Dendritic cell treated with granulocyte-macrophage colony-stimulating factor and Interleukin-4, amounts not matched to agents 40 ng/mL and 50 ng/mL, for 4 days (primary cell): ENCODE results near the gene NOS1AP.
"Not testable (repeated sequence)": the region's sequence is repeated elsewhere in the genome, so short reads cannot be mapped to it uniquely, and the experiment has no call there.

ENCODE experiments used
- H3K27ac Mint-ChIP-seq: one replicate; pipeline ENCODE4 v1.8.0; 2022; ENCODE audit warnings: mild to moderate bottlenecking, mixed read lengths
- H3K27me3 Mint-ChIP-seq: one replicate; pipeline ENCODE4 v1.8.0; 2022; ENCODE audit warnings: mild to moderate bottlenecking, mixed read lengths
- H3K36me3 Mint-ChIP-seq: one replicate; pipeline ENCODE4 v1.8.0; 2022; ENCODE audit warnings: low read depth, mixed read lengths
- H3K4me1 Mint-ChIP-seq: one replicate; pipeline ENCODE4 v1.8.0; 2022; ENCODE audit warnings: low read depth, mixed read lengths
- H3K4me3 Mint-ChIP-seq: one replicate; pipeline ENCODE4 v1.8.0; 2022; ENCODE audit warnings: mild to moderate bottlenecking, moderate library complexity, mixed read lengths
- H3K9me3 Mint-ChIP-seq: one replicate; pipeline ENCODE4 v1.8.0; 2022; ENCODE audit warnings: mixed read lengths
- intact Hi-C: fragments of 100-400 bp; cut with micrococcal nuclease; formaldehyde crosslinking; loops from one replicate; pipeline ENCODE4 v1.15.0; 2022

The NOS1AP gene

GRCh38 chr1:162067466-162067865 lies 2.0 kb upstream of the NOS1AP start:
- Mint-ChIP-seq H3K27ac (no peak overlapping the region), H3K27me3 (peaks cover 51% of the 10 kb centered on the region), H3K4me3 (no peak overlapping the region), H3K36me3 (no peaks in the 10 kb centered on the region), H3K4me1 (peaks cover 13% of the 10 kb centered on the region), H3K9me3 (no peaks in the 10 kb centered on the region)
- intact Hi-C loops = no loop called here

- intact Hi-C loops = no loop called here
Observed at GRCh38 chr1:162068301-162068700, 1.2 kb upstream of the NOS1AP start.

DNA sequence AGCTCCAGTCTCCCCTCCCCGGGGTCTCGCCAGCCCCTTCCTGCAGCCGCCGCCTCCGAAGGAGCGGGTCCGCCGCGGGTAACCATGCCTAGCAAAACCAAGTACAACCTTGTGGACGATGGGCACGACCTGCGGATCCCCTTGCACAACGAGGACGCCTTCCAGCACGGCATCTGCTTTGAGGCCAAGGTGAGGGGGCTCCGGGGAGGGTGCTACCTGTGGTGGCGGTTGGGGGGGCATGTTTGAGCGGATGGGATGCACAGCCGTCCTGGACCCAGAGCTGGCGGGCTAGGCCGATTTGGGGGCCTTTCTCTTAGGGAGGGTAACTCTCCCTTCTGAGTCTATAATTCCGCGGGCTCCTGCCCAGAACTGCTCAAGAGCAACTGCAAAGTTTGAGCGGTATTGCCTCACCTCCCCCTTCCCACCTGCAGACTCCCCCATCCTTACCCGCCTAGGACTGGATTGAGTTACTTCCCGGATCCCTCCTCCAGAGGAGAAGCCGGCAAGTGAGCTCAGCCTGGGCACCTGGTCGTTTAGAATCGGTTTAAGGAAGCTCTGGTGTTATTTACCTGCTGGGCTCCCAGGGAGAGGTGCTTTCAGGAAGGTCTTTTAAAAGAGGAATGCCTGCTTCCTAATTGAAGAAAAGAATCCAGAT lies 730 bp downstream of the NOS1AP start:
- intact Hi-C loops = no loop called here
- Mint-ChIP-seq H3K4me3 (peak overlapping the region; percentile 80), H3K27ac (no peak overlapping the region), H3K4me1 (peaks cover 10% of the 10 kb centered on the region), H3K36me3 (no peaks in the 10 kb centered on the region), H3K9me3 (no peaks in the 10 kb centered on the region), H3K27me3 (peaks cover 55% of the 10 kb centered on the region)

More at GRCh38 chr1:162068301-162068700, 1.2 kb upstream of the NOS1AP start:
- no peak overlapping the region for H3K27ac Mint-ChIP-seq
- H3K4me1 Mint-ChIP-seq = peaks cover 13% of the 10 kb centered on the region
- H3K4me3 Mint-ChIP-seq = no peak overlapping the region
- H3K27me3 Mint-ChIP-seq = peaks cover 54% of the 10 kb centered on the region
- H3K36me3 Mint-ChIP-seq = no peaks in the 10 kb centered on the region
- H3K9me3 Mint-ChIP-seq = no peaks in the 10 kb centered on the region

- H3K27ac Mint-ChIP-seq = no peak overlapping the region
- peaks cover 55% of the 10 kb centered on the region for H3K27me3 Mint-ChIP-seq
- no peaks in the 10 kb centered on the region for H3K36me3 Mint-ChIP-seq
- intact Hi-C loops = no loop called here
- H3K4me1 Mint-ChIP-seq = peaks cover 7% of the 10 kb centered on the region
- no peak overlapping the region for H3K4me3 Mint-ChIP-seq
- H3K9me3 Mint-ChIP-seq = no peaks in the 10 kb centered on the region
Observed at GRCh38 chr1:162070825-162071224, 1.3 kb downstream of the NOS1AP start.

DNA sequence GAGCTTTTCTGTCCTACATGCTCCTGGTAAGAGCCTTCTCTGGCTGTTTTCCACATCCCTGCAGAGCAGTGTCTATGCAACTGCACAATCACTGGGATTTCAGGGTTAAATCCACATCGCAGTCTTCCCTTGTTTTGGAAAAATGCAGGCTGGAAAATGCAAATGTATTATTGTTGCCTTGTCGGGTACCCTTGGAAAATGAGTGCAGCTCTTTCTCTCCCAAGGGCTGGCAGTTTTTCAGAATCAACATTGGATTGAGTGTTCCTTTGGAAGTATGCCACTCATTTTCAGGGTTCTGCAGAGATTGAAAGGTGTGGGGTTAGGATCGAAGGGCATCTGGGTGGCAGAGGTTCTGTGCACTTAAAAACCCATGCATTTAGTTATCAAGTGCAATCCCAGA lies 3.2 kb downstream of the NOS1AP start:
- H3K4me3 Mint-ChIP-seq = no peak overlapping the region
- no peak overlapping the region for H3K27ac Mint-ChIP-seq
- no peaks in the 10 kb centered on the region for H3K36me3 Mint-ChIP-seq
- intact Hi-C loops = no loop called here
- H3K27me3 Mint-ChIP-seq = peaks cover 51% of the 10 kb centered on the region
- no peaks in the 10 kb centered on the region for H3K9me3 Mint-ChIP-seq
- H3K4me1 Mint-ChIP-seq = peaks cover 7% of the 10 kb centered on the region

DNA sequence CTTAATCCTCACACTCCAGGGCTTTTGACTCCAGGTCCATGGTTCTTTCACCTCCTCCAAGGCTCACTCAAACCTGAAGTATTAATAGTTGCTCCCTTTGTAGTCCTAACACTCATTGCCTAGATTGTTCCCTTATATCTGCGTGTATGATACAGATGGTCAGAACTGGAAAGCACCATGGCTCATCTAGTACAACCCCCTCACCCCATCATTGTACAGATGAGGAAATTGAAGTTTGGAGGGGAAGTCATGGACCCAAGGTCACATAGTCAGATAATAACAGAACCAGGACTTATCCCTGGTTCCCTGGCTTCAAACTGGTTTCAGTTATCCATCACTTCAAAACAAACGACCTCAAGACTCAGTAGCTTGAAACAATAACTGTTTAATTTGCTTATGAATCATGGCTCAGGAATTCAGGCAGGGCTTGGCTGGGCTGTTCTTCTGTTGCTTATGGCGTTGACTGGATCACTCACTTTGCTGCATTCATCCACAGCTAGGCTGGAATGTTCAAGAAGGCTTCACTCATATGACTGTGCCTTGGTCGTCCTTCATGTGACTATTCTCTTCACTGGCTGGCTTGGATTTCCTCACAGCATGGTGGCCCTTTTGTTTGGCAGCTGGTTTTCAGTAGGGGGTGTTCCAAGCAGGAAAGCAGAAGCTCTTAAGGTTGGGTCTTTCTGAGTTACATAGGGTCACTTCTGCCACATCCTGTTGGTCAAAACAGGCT lies 5.0 kb downstream of the NOS1AP start:
- Mint-ChIP-seq H3K27me3 (peaks cover 45% of the 10 kb centered on the region), H3K36me3 (no peaks in the 10 kb centered on the region), H3K4me1 (peaks cover 7% of the 10 kb centered on the region), H3K27ac (no peak overlapping the region), H3K9me3 (no peaks in the 10 kb centered on the region), H3K4me3 (no peak overlapping the region)
- intact Hi-C loops = no loop called here

- intact Hi-C loops = no loop called here
- Mint-ChIP-seq H3K27ac (no peak overlapping the region), H3K9me3 (no peaks in the 10 kb centered on the region), H3K4me1 (no peaks in the 10 kb centered on the region), H3K4me3 (no peak overlapping the region), H3K36me3 (no peaks in the 10 kb centered on the region), H3K27me3 (peaks cover 33% of the 10 kb centered on the region)
Observed at GRCh38 chr1:162075862-162076261, 6.4 kb downstream of the NOS1AP start.

DNA sequence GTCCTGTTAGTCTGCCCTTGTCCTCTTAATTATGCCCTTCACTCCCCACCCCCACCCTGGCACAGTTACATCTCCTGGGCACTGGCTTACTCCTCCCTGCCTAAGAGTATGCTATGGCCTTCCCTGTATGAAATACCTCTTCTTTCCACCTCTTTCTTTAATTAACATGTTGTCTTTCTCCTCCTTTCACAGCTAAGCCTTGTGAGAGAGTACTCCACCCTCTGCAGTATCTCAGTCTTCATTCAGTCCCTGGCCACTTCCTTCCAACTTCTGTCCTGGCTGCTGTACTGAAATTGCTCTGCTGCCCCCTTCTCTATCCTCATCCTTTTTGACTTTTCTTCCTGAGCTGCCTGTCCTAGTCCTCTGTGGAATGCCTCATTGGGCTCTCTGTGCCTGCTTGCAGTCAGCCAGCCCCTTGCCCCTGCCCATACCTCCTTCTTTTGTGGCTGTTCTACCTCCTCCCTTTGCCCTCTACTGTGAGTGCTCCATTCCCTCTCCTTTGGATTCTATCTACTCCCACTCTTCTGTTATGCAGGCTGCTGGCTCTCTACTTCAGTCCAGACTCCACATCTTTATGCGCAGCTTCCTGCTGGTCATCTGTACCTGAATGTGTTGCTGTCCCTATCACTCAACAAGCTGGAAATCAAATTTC lies 8.3 kb downstream of the NOS1AP start:
- H3K9me3 Mint-ChIP-seq = no peaks in the 10 kb centered on the region
- no peak overlapping the region for H3K27ac Mint-ChIP-seq
- no peaks in the 10 kb centered on the region for H3K36me3 Mint-ChIP-seq
- H3K4me1 Mint-ChIP-seq = no peaks in the 10 kb centered on the region
- intact Hi-C loops = no loop called here
- H3K4me3 Mint-ChIP-seq = no peak overlapping the region
- H3K27me3 Mint-ChIP-seq = peaks cover 15% of the 10 kb centered on the region

GRCh38 chr1:162079030-162079429 lies 9.5 kb downstream of the NOS1AP start:
- intact Hi-C loops = no loop called here
- Mint-ChIP-seq H3K4me1 (no peaks in the 10 kb centered on the region), H3K36me3 (no peaks in the 10 kb centered on the region), H3K9me3 (no peaks in the 10 kb centered on the region), H3K27me3 (peaks cover 8% of the 10 kb centered on the region), H3K4me3 (no peak overlapping the region), H3K27ac (no peak overlapping the region)

DNA sequence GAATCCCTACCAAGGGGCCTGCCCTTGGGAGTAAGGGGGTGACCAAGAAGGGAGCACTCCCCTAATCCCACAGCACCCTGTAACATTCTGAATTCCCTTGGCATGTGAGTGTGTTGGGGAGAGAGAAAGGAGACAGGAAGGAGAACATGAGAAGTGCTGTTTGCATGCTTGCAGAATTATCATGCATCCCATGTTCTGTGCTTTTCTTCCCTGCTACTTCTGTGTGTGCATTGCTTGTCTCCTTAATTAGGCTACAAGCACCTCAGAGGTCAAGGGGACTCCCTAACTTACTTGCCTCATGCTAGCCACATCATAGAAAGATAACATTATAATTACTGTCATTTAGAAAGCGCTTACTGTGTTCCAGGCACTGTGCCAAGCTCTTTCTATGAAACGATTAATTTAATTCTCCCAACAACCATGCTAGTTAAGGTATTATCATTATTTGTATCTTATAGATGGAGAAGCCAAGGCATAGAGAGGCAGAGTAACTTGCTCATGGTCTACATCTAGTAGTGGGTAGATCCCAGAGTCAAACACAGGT lies 11.1 kb downstream of the NOS1AP start:
- H3K27ac Mint-ChIP-seq = no peak overlapping the region
- H3K27me3 Mint-ChIP-seq = peaks cover 6% of the 10 kb centered on the region
- intact Hi-C loops = no loop called here
- no peaks in the 10 kb centered on the region for H3K36me3 Mint-ChIP-seq
- no peaks in the 10 kb centered on the region for H3K9me3 Mint-ChIP-seq
- H3K4me3 Mint-ChIP-seq = no peak overlapping the region
- no peaks in the 10 kb centered on the region for H3K4me1 Mint-ChIP-seq

- Mint-ChIP-seq H3K27ac (no peak overlapping the region), H3K27me3 (peaks cover 3% of the 10 kb centered on the region), H3K36me3 (no peaks in the 10 kb centered on the region), H3K4me1 (no peaks in the 10 kb centered on the region), H3K9me3 (no peaks in the 10 kb centered on the region), H3K4me3 (no peak overlapping the region)
- intact Hi-C loops = no loop called here
Observed at GRCh38 chr1:162081316-162081715, 11.8 kb downstream of the NOS1AP start.

- H3K36me3 Mint-ChIP-seq, H3K27me3 Mint-ChIP-seq, intact Hi-C loops, H3K9me3 Mint-ChIP-seq, H3K4me3 Mint-ChIP-seq, H3K27ac Mint-ChIP-seq, H3K4me1 Mint-ChIP-seq: not testable (repeated sequence)
Observed at GRCh38 chr1:162082080-162082479, 12.6 kb downstream of the NOS1AP start.

- H3K9me3 Mint-ChIP-seq = no peaks in the 10 kb centered on the region
- H3K36me3 Mint-ChIP-seq = no peaks in the 10 kb centered on the region
- H3K4me1 Mint-ChIP-seq = no peaks in the 10 kb centered on the region
- H3K4me3 Mint-ChIP-seq = no peak overlapping the region
- H3K27ac Mint-ChIP-seq = no peak overlapping the region
- intact Hi-C loops = no loop called here
- no peaks in the 10 kb centered on the region for H3K27me3 Mint-ChIP-seq
Observed at GRCh38 chr1:162083273-162083672, 13.8 kb downstream of the NOS1AP start.

DNA sequence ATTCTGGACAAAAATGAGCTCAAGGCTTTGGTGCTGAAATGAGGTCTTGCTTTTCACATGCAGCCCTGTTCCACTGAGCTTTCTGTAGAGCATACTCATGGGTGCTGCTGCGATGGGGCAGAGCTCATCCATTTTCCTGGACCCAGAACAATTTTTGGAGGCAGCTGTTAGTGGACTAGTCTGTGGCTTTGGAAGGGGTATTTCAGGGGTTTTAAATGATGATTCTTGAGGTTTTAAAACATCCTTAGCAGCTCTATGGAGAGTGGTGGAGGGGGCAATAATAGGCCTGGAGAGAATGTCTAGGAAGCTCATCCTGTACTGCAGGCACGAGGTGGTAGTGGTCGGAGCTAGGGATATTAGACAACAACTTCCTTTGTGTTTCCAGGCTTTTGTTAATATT lies 16.5 kb downstream of the NOS1AP start:
- Mint-ChIP-seq H3K9me3 (no peaks in the 10 kb centered on the region), H3K4me1 (no peaks in the 10 kb centered on the region), H3K36me3 (no peaks in the 10 kb centered on the region)

More for the DNA sequence above, 16.5 kb downstream of the NOS1AP start:
- Mint-ChIP-seq H3K4me3 (no peak overlapping the region), H3K27me3 (no peaks in the 10 kb centered on the region), H3K27ac (no peak overlapping the region)
- intact Hi-C loops = no loop called here
